ENCODE results near the gene ABCG8. TPM values are rescaled to one million over a fixed set of nuclear protein-coding genes. Genes with fewer than 3 reads are reported as not detected.

Gene ABCG8
- total RNA-seq, 2 experiments from 2014 or later, result not detected

- ChIA-PET POLR2A (no interaction called here), CTCF (interaction anchor here (0.6 kb wide), 1 partner anchor 585 kb away, joined by 4 read pairs; no protein-coding TSS in a partner anchor)
Observed at GRCh38 chr2:43824951-43825493, 13.7 kb upstream of the ABCG8 start.

- ChIA-PET CTCF (interaction anchor here (0.5 kb wide), 1 partner anchor 199 kb away, joined by 4 read pairs; no protein-coding TSS in a partner anchor), POLR2A (no interaction called here)
Observed at GRCh38 chr2:43825841-43826240, 12.9 kb upstream of the ABCG8 start.

GRCh38 chr2:43826305-43827250 lies 12.2 kb upstream of the ABCG8 start:
- ChIA-PET CTCF (interaction anchor here (0.5 kb wide), 1 partner anchor 200 kb away, joined by 4 read pairs; no protein-coding TSS in a partner anchor), POLR2A (no interaction called here)

GRCh38 chr2:43831543-43832294 lies 7.1 kb upstream of the ABCG8 start:
- ChIA-PET CTCF (no interaction called here), POLR2A (no interaction called here)

GRCh38 chr2:43832457-43832856 lies 6.3 kb upstream of the ABCG8 start:
- POLR2A ChIA-PET, result no interaction called here
- CTCF ChIA-PET, result no interaction called here

GRCh38 chr2:43837033-43837432 lies 1.7 kb upstream of the ABCG8 start:
- CTCF ChIA-PET, result no interaction called here
- POLR2A ChIA-PET, result no interaction called here

GRCh38 chr2:43837831-43838559 lies 776 bp upstream of the ABCG8 start:
- CTCF ChIA-PET, result no interaction called here
- POLR2A ChIA-PET, result no interaction called here

GRCh38 chr2:43839776-43840564 lies 1.2 kb downstream of the ABCG8 start:
- ChIA-PET CTCF (no interaction called here), POLR2A (no interaction called here)

- CTCF ChIA-PET, result no interaction called here
- POLR2A ChIA-PET, result no interaction called here
Observed at GRCh38 chr2:43840965-43841364, 2.2 kb downstream of the ABCG8 start.

GRCh38 chr2:43841949-43842865 lies 3.4 kb downstream of the ABCG8 start:
- CTCF ChIA-PET, result no interaction called here

GRCh38 chr2:43842866-43843226 lies 4.1 kb downstream of the ABCG8 start:
- ChIA-PET POLR2A (no interaction called here), CTCF (no interaction called here)

More at GRCh38 chr2:43841949-43842865, 3.4 kb downstream of the ABCG8 start:
- POLR2A ChIA-PET, result no interaction called here

- ChIA-PET POLR2A (no interaction called here), CTCF (no interaction called here)
Observed at GRCh38 chr2:43845181-43845580, 6.4 kb downstream of the ABCG8 start.

GRCh38 chr2:43846140-43846793 lies 7.5 kb downstream of the ABCG8 start:
- CTCF ChIA-PET, result no interaction called here

GRCh38 chr2:43848214-43848613 lies 9.4 kb downstream of the ABCG8 start:
- ChIA-PET POLR2A (no interaction called here), CTCF (interaction anchor here (0.6 kb wide), 1 partner anchor 233 kb away, joined by 4 read pairs; no protein-coding TSS in a partner anchor)

More at GRCh38 chr2:43846140-43846793, 7.5 kb downstream of the ABCG8 start:
- POLR2A ChIA-PET, result no interaction called here

- ChIA-PET POLR2A (no interaction called here), CTCF (interaction anchor here (0.6 to 0.9 kb wide), 2 partner anchors 27 to 93 kb away, joined by 3 read pairs; no protein-coding TSS in a partner anchor)
Observed at GRCh38 chr2:43851011-43851980, 12.5 kb downstream of the ABCG8 start.

GRCh38 chr2:43852196-43852730 lies 13.5 kb downstream of the ABCG8 start:
- ChIA-PET CTCF (interaction anchor here (0.9 kb wide), 1 partner anchor 94 kb away, joined by 3 read pairs; no protein-coding TSS in a partner anchor), POLR2A (no interaction called here)
